WTC11 (cell line): Measurements from ENCODE around the gene DLGAP4.

ENCODE experiments used
- ATF2 ChIP-seq: sonication (generic); formaldehyde crosslinking; IDR thresholded peaks from 2 replicates; pipeline ENCODE4 v1.8.1; 2022; ENCODE audit warnings: low read depth, missing genetic modification reagents, borderline replicate concordance
- CBFB ChIP-seq: sonication (generic); formaldehyde crosslinking; IDR thresholded peaks from 2 replicates; pipeline ENCODE4 v1.8.1; 2022; ENCODE audit warnings: mild to moderate bottlenecking, low read depth, missing genetic modification reagents
- CTCF ChIP-seq: fragments of 200-600 bp; IDR thresholded peaks from 2 replicates; pipeline ENCODE4 v1.8.0; 2022; ENCODE audit warnings: antibody characterized with exemption
- ELF4 ChIP-seq: sonication (generic); formaldehyde crosslinking; IDR thresholded peaks from 2 replicates; pipeline ENCODE4 v1.8.1; 2022; ENCODE audit warnings: low read depth, mild to moderate bottlenecking, moderate library complexity, missing genetic modification reagents
- ERG ChIP-seq: fragments of 250-450 bp; sonication (Bioruptor Pico); IDR thresholded peaks from 2 replicates; pipeline ENCODE4 v1.8.0; 2021; ENCODE audit warnings: mild to moderate bottlenecking
- MAX ChIP-seq: sonication (generic); formaldehyde crosslinking; IDR thresholded peaks from 2 replicates; pipeline ENCODE4 v1.8.0; 2022; ENCODE audit warnings: mild to moderate bottlenecking, missing genetic modification reagents
- NFE2L1 ChIP-seq: sonication (generic); formaldehyde crosslinking; IDR thresholded peaks from 2 replicates; pipeline ENCODE4 v1.8.1; 2023; ENCODE audit warnings: missing genetic modification reagents
- TEAD4 ChIP-seq: sonication (generic); formaldehyde crosslinking; IDR thresholded peaks from 2 replicates; pipeline ENCODE4 v1.8.0; 2022; ENCODE audit warnings: mild to moderate bottlenecking, missing genetic modification reagents

- TF ChIP-seq TEAD4 (CRISPR knock-in tag) (no peak), ATF2 (no peak), NFE2L1 (CRISPR knock-in tag) (no peak), CBFB (CRISPR knock-in tag) (no peak), CTCF (no peak), MAX (no peak), ERG (CRISPR knock-in tag) (no peak), ELF4 (CRISPR knock-in tag) (no peak)
These were observed 62.0 kb downstream of the DLGAP4 start for GRCh38 chr20:36367907-36368799.
